GM19467 (cell line): Measurements from ENCODE around the gene ZIC2.
"Not testable (repeated sequence)": the region's sequence is repeated elsewhere in the genome, so short reads cannot be mapped to it uniquely, and the experiment has no call there.

ENCODE experiments used
- ATAC-seq: cut with Tn5 transposase; IDR thresholded peaks from one replicate; pipeline ENCODE4 v1.9.1; 2021; ENCODE audit warnings: mild to moderate bottlenecking, moderate library complexity; ENCODE audit not compliant: unreplicated experiment

Gene ZIC2

DNA sequence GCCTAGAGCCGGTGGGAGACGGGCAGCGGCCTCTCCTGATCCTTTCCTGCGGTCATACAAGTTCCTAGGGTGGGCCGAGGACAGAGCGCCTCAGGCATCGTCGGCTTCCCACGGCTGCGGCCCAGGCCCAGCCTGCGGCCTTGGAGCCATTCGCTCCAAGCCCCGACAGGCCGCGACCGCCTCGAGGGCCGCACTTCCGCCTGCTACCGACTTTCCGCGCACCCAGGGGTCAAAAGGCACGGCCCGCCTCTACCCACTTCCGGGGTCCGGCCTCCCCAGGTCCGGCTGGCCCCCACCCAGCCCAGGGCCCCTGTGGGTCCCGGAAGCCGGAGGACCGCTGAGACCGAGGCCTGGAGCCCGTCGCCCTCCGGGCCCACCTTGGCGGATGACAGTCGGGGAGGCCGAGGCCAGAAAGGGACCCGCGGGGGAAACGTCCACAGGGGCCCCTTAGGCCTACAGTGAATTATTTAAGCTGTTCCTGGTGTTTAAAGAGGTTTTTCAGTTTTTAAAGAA is 16.2 kb downstream of the ZIC2 start:
- no peak for ATAC-seq

GRCh38 chr13:99998261-99998660 is 16.7 kb downstream of the ZIC2 start:
- no peak for ATAC-seq

- no peak for ATAC-seq
Measured at GRCh38 chr13:100014621-100015020, 33.0 kb downstream of the ZIC2 start.

DNA sequence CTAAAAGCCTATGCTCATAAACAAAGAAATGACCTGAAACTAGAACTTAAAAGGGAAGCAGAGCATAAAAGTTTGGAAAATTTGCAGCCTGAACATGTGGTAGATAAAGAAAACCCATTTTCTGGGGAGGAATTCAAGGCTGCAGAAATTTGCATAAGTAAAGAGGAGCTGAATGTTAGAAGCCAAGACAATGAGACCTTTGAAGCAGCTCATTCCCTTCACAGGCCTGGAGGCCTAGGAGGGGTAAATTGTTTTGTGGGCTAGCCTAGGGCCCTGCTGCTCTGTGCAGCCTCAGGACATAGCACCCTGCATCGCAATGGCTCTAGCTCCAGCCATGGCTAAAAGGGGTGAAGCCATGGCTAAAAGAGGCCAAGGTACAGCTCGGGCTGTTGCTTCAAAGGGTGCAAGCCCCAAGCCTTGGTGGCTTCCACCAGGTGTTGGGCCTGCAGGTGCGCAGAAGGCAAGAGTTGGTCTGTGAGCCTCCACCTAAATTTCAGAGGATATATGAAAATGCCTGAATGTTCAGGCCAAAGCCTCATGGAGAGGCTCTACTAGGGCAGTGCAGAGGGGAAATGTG is 38.3 kb downstream of the ZIC2 start:
- no peak for ATAC-seq

GRCh38 chr13:100022798-100023197 is 41.2 kb downstream of the ZIC2 start:
- no peak for ATAC-seq

DNA sequence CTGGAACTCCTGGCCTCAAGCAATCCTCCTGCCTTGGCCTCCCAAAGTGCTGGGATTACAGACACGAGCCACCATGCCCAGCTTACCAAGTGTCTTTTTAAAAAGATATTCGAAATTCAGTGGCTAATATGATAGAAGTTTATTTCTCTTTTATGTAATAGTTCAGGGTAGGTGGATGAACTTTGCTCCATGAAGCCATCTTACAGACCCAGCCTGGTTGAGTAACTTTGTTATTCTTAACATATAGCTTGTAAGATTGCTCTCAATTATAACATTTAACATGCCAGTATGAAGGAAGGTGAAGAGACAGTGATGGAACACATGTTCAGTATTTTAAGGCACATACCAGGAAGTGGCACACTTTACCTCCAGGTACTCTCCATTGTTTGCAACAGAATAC is 42.4 kb downstream of the ZIC2 start:
- ATAC-seq = no peak

- ATAC-seq = no peak
Measured at GRCh38 chr13:100029933-100030332, 48.3 kb downstream of the ZIC2 start.

DNA sequence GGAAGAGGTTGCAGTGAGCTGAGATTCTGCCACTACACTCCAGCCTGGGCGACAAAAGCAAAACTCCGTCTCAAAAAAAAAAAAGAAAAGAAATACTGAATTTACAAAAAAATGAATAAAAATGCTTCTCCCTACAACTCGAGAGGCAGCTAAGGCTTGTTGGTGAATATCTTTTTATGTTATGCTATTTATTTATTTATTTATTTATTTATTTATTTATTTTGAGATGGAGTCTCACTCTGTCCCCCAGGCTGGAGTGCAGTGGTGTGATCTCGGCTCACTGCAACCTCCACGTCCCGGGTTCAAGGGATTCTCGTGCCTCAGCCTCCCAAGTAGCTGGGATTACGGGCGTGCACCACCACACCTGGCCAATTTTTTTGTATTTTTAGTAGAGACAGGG is 51.1 kb downstream of the ZIC2 start:
- not testable (repeated sequence) for ATAC-seq

- no peak for ATAC-seq
Measured at GRCh38 chr13:100035936-100036335, 54.4 kb downstream of the ZIC2 start.
